Activated B cell treated with CpG ODN at 0.5 μM for 24 hours (primary cell): Measurements from ENCODE around the gene SMAD3. TPM values are rescaled to one million over a fixed set of nuclear protein-coding genes. Genes with fewer than 3 reads are reported as not detected.

Experiments
- ATAC-seq: fragments of 200-7000 bp; cut with Tn5 transposase; one replicate; pipeline ENCODE4 v1.10.0; 2021; ENCODE audit warnings: low read depth, mild to moderate bottlenecking, moderate library complexity
- CTCF ChIA-PET: fragments of 350-600 bp; sonication (Branson Sonifier 250); formaldehyde crosslinking; loops from one replicate; lab custom pipeline; 2021; ENCODE audit warnings: antibody characterized with exemption; lab: Charles Lee
- POLR2A ChIA-PET: fragments of 350-600 bp; sonication (Branson Sonifier 250); formaldehyde crosslinking; loops from one replicate; lab custom pipeline; 2021; ENCODE audit warnings: antibody characterized with exemption; lab: Charles Lee
- DNase-seq: peaks from one replicate; pipeline ENCODE4 v3.0.0; 2022
- H3K27ac Mint-ChIP-seq: one replicate; pipeline ENCODE4 v1.8.0; 2020; ENCODE audit warnings: mixed read lengths
- H3K27me3 Mint-ChIP-seq: one replicate; pipeline ENCODE4 v1.8.0; 2021; ENCODE audit warnings: mixed read lengths
- H3K36me3 Mint-ChIP-seq: one replicate; pipeline ENCODE4 v1.8.0; 2021; ENCODE audit warnings: low read depth, mixed read lengths
- H3K4me1 Mint-ChIP-seq: one replicate; pipeline ENCODE4 v1.8.0; 2021; ENCODE audit warnings: mixed read lengths
- H3K4me3 Mint-ChIP-seq: one replicate; pipeline ENCODE4 v1.8.0; 2020; ENCODE audit warnings: mild to moderate bottlenecking, mixed read lengths
- H3K9me3 Mint-ChIP-seq: one replicate; pipeline ENCODE4 v1.8.0; 2020; ENCODE audit warnings: mixed read lengths
- intact Hi-C: fragments of 100-400 bp; cut with micrococcal nuclease; formaldehyde crosslinking; loops from one replicate; pipeline ENCODE4 v1.15.1; 2024
- total RNA-seq: library from RNA; stranded (reverse); gene quantifications from 2 replicates; pipeline ENCODE4 v1.2.3, GENCODE V29; 2022
- TF ChIP-seq, protein P1 (sequence below): fragments of 200-600 bp; IDR thresholded peaks from one replicate; pipeline ENCODE4 v1.8.0; 2022; ENCODE audit warnings: antibody characterized with exemption, mild to moderate bottlenecking

Gene SMAD3
- total RNA-seq, 1 donor from 2014 or later = 118 TPM

DNA sequence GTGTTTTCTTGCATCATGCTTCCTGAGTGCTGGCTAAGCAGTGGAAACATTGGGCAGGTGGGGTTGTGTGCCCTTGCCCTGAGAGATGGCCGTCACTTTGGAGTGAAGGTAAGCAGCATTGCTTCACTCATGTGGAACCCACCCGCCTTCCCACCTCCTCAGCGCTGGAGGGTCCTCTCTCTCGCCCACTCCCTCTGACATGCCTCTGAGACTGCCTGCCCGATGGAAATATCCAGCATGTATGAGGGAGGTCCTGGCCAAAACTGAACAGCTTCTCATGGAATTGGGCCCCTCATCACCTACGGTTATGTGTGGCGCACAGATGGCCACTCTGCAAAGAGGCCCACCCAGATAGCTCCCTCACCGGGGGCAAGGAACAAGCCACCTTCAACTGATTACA lies 48.6 kb downstream of the SMAD3 start:
- H3K27ac Mint-ChIP-seq = peak overlapping the region; percentile 94
- DNase-seq (no peak), ATAC-seq (no peak)
- CTCF ChIA-PET = no interaction called here
- no peak overlapping the region for H3K4me3 Mint-ChIP-seq
- TF ChIP-seq, protein P1, sequence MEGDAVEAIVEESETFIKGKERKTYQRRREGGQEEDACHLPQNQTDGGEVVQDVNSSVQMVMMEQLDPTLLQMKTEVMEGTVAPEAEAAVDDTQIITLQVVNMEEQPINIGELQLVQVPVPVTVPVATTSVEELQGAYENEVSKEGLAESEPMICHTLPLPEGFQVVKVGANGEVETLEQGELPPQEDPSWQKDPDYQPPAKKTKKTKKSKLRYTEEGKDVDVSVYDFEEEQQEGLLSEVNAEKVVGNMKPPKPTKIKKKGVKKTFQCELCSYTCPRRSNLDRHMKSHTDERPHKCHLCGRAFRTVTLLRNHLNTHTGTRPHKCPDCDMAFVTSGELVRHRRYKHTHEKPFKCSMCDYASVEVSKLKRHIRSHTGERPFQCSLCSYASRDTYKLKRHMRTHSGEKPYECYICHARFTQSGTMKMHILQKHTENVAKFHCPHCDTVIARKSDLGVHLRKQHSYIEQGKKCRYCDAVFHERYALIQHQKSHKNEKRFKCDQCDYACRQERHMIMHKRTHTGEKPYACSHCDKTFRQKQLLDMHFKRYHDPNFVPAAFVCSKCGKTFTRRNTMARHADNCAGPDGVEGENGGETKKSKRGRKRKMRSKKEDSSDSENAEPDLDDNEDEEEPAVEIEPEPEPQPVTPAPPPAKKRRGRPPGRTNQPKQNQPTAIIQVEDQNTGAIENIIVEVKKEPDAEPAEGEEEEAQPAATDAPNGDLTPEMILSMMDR = no peak
- POLR2A ChIA-PET = interaction anchor here (1.9 to 28.6 kb wide), 2 partner anchors 10 to 33 kb away, joined by 5 to 1703 read pairs; partner anchors contain the start of gene SMAD3
- H3K9me3 Mint-ChIP-seq = no peaks in the 10 kb centered on the region
- H3K27me3 Mint-ChIP-seq = no peaks in the 10 kb centered on the region
- H3K4me1 Mint-ChIP-seq = peaks cover 61% of the 10 kb centered on the region
- intact Hi-C loops = loop anchor here (10.0 kb wide), 1 partner anchor 1701 kb away; no protein-coding TSS in a partner anchor
- peaks cover 16% of the 10 kb centered on the region for H3K36me3 Mint-ChIP-seq

DNA sequence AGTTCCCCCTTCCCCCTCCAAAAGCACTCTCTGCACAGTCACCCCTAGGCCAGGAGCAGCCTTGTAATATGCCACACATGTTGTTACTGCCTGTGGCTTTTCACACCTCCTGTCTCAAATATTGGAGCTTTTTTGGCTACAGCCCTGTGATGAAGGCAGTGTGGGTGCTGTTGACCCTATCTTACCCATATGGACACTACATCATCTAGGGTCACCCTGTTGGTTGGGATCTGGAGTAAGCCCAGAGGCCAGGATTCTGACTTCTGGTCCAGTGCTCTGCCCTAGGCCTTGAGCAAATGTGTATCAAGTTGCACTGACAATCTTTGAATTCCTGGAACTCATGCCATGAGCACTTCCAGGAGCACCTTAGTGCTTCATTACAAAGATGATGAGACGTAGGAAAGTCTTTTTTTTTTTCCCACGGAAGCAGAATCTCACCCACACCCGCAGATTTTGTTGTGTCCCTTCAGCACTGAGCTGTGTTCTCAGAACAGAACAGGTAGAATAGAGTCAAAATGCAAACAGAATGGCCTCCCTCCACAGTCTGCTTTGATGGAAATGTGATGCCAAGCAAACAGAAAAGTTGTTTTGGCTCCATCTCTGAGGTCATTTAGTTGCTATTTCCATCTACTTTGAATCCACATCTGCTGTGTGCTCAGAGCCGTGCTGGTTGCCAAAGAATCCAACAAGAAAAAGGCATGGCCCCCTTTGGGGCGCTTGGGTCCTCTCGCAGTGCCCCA lies 49.6 kb downstream of the SMAD3 start:
- peak overlapping the region; percentile 94 for H3K27ac Mint-ChIP-seq
- H3K4me3 Mint-ChIP-seq = peak overlapping the region; percentile 45
- DNase-seq = no peak
- POLR2A ChIA-PET = interaction anchor here (0.8 to 28.6 kb wide), 3 partner anchors 10 to 34 kb away, joined by 3 to 1703 read pairs (median 5); partner anchors contain the start of gene SMAD3
- TF ChIP-seq, protein P1 = no peak
- no peaks in the 10 kb centered on the region for H3K9me3 Mint-ChIP-seq
- intact Hi-C loops = loop anchor here (10.0 kb wide), 1 partner anchor 1700 kb away; no protein-coding TSS in a partner anchor
- ATAC-seq = no peak
- H3K4me1 Mint-ChIP-seq = peaks cover 71% of the 10 kb centered on the region
- no peaks in the 10 kb centered on the region for H3K27me3 Mint-ChIP-seq
- H3K36me3 Mint-ChIP-seq = peaks cover 12% of the 10 kb centered on the region
- CTCF ChIA-PET = no interaction called here

DNA sequence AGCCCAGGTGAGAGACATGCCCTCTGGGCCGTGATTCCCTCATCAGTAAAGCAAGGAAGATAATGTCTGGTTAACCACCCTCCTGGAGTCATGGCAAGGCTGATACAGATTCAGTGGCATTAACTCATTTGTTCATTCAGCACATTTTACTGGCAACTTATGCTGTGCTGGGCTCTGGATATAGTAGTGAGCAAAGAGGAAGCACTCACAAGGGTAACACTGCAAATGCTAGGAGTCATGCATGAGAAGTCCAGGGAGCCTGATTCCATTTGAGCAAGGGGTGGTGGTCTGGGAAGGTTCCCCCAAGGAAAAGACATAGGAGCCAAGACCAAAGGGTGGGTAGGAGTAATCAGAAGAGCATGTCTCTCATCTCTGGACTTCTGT lies 50.2 kb downstream of the SMAD3 start:
- CTCF ChIA-PET = no interaction called here
- Mint-ChIP-seq H3K4me1 (peaks cover 76% of the 10 kb centered on the region), H3K4me3 (peak overlapping the region; percentile 45), H3K27ac (peak overlapping the region; percentile 94), H3K27me3 (no peaks in the 10 kb centered on the region), H3K36me3 (peaks cover 12% of the 10 kb centered on the region), H3K9me3 (no peaks in the 10 kb centered on the region)
- ATAC-seq (peak; percentile 64), DNase-seq (peak; percentile 12)
- TF ChIP-seq, protein P1 = no peak
- intact Hi-C loops = loop anchor here (10.0 kb wide), 1 partner anchor 1699 kb away; no protein-coding TSS in a partner anchor
- POLR2A ChIA-PET = interaction anchor here (1.2 to 28.6 kb wide), 4 partner anchors 9 to 34 kb away, joined by 3 to 1703 read pairs (median 18); partner anchors contain the start of gene SMAD3

DNA sequence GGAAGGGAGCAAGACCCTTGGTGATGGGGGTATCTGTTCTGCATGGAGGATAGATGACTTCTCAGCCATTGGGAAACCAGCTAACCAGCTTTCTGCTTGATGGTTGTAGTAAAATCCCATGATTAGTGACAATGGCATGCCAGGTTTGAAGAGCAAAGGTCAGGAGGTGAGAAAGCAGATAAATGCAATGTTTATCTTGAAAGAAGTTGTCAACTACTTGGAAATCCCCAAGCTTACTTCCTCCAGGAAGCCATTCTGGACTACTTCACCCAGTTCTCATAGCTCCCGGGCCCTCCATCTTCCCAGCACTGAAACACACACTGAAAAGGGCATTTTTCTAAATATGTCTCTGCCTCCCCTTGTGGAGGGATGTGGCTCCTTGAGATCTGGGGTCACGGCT lies 51.3 kb downstream of the SMAD3 start:
- TF ChIP-seq, protein P1 = no peak
- ATAC-seq (no peak), DNase-seq (no peak)
- ChIA-PET CTCF (interaction anchor here (0.8 to 1.9 kb wide), 3 partner anchors 16 to 170 kb away, joined by 3 to 6 read pairs (median 4); no protein-coding TSS in a partner anchor), POLR2A (interaction anchor here (0.8 to 28.6 kb wide), 7 partner anchors 10 to 138 kb away, joined by 3 to 1703 read pairs (median 6); partner anchors contain the start of genes AAGAB, IQCH and SMAD3)
- Mint-ChIP-seq H3K27ac (peak overlapping the region; percentile 94), H3K4me1 (peaks cover 88% of the 10 kb centered on the region), H3K9me3 (no peaks in the 10 kb centered on the region), H3K36me3 (peaks cover 7% of the 10 kb centered on the region), H3K4me3 (peak overlapping the region; percentile 55), H3K27me3 (no peaks in the 10 kb centered on the region)
- intact Hi-C loops = loop anchor here (10.0 kb wide), 1 partner anchor 1698 kb away; no protein-coding TSS in a partner anchor

DNA sequence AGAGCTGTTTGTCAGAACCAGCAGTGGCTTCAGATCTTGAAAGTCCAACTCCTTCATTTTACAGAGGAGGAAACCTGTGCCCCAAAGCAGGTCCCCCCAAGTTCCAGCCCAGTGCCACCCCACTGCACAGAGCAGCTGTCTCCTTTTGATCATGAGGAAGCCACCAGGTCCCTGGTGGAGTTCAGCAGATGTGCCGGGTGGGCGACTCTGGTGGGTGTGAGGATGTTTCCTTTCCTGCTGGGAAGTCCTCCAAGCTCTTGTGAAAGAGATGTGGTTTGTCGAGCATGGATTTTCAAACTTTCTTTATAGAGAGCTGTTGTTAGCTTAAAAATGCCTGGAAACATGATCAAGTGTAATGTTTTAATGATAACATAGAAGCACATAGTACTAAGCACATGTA lies 52.0 kb downstream of the SMAD3 start:
- Mint-ChIP-seq H3K27ac (peak overlapping the region; percentile 94), H3K4me1 (peaks cover 94% of the 10 kb centered on the region), H3K27me3 (no peaks in the 10 kb centered on the region), H3K4me3 (peak overlapping the region; percentile 55), H3K36me3 (peaks cover 7% of the 10 kb centered on the region), H3K9me3 (no peaks in the 10 kb centered on the region)
- TF ChIP-seq, protein P1 = no peak
- CTCF ChIA-PET = interaction anchor here (1.8 to 1.9 kb wide), 2 partner anchors 16 to 171 kb away, joined by 4 to 6 read pairs; no protein-coding TSS in a partner anchor
- POLR2A ChIA-PET = interaction anchor here (0.8 to 28.6 kb wide), 6 partner anchors 11 to 137 kb away, joined by 3 to 1703 read pairs (median 8); partner anchors contain the start of genes AAGAB, IQCH and SMAD3
- intact Hi-C loops = loop anchor here (10.0 kb wide), 1 partner anchor 1697 kb away; no protein-coding TSS in a partner anchor
- ATAC-seq = no peak
- DNase-seq = no peak
